ENCODE measurements around the gene NPM3. TPM values are rescaled to one million over a fixed set of nuclear protein-coding genes. Genes with fewer than 3 reads are reported as not detected.
A peak's percentile ranks its signal among the peaks of the same experiment; 100 is the strongest.

NPM3 gene
- total RNA-seq, 1 donor, result 64.8 TPM

DNA sequence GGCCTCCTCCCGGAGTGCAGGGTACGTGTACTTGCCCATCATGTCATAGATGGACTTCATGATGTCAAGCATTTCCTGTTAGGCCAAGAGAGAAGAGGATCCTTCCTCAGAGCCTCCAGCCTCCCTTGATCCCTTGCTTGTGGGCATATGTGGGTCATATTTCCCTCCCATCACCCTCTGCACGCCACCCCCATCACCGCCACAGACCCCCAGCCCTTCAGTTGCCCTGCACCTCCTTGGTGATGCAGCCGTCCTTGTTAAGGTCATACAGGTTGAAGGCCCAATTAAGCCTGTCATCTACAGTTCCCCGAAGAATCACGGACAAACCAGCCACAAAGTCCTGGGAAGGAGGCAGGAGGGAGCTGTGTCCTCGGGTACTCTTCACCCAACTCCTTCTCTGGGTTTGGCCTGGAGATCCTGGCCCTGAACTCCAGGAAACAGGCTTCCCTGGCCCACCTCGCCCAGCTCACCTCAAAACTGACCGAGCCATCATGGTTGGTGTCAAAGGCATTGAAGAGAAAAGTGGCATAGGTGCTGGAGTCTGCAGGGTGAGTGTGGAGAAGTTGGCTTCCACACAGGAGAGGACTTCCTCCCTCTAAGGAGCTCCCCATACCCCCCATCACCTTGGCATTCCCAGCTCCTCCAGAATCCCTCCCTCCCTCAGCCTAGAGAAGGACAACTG is 44.8 kb upstream of the NPM3 start:
- H4K20me1 ChIP-seq (ENCODE audit: insufficient read depth, low read length), result peaks cover 3% of the 10 kb centered on the region
- H3K4me1 ChIP-seq (ENCODE audit: insufficient read depth, low read length), result peaks cover 16% of the 10 kb centered on the region
- TF ChIP-seq CTCF (IDR thresholded peaks at IDR 0.05; ENCODE audit: extremely low read depth, low read depth, low read length), result no peak
- no peaks in the 10 kb centered on the region for H3K79me2 ChIP-seq (ENCODE audit: insufficient read depth, low read length)
- no peak overlapping the region for H3K4me3 ChIP-seq (ENCODE audit: insufficient read depth, low read length)
- no peak overlapping the region for H3K27ac ChIP-seq (ENCODE audit: low read depth, low read length)
- DNase-seq (ENCODE audit: insufficient read length, low spot score, missing footprints), result peak; percentile 45
- no peaks in the 10 kb centered on the region for H3K27me3 ChIP-seq (ENCODE audit: insufficient read depth, low read length)
- H2AFZ ChIP-seq (ENCODE audit: low read length), result no peak overlapping the region
- H3K4me2 ChIP-seq (ENCODE audit: insufficient read depth, low read length), result no peak overlapping the region
- no peaks in the 10 kb centered on the region for H3K36me3 ChIP-seq (ENCODE audit: insufficient read depth, low read length)
- no peaks in the 10 kb centered on the region for H3K9me3 ChIP-seq (ENCODE audit: low read depth, low read length)

GRCh38 chr10:101826852-101827434 is 43.7 kb upstream of the NPM3 start:
- H4K20me1 ChIP-seq (ENCODE audit: insufficient read depth, low read length), result peaks cover 3% of the 10 kb centered on the region
- H3K4me3 ChIP-seq (ENCODE audit: insufficient read depth, low read length), result no peak overlapping the region
- H3K79me2 ChIP-seq (ENCODE audit: insufficient read depth, low read length), result no peaks in the 10 kb centered on the region
- no peaks in the 10 kb centered on the region for H3K27me3 ChIP-seq (ENCODE audit: insufficient read depth, low read length)
- TF ChIP-seq CTCF (IDR thresholded peaks at IDR 0.05; ENCODE audit: extremely low read depth, low read depth, low read length), result no peak
- H3K4me2 ChIP-seq (ENCODE audit: insufficient read depth, low read length), result no peak overlapping the region
- H3K36me3 ChIP-seq (ENCODE audit: insufficient read depth, low read length), result no peaks in the 10 kb centered on the region
- H2AFZ ChIP-seq (ENCODE audit: low read length), result no peak overlapping the region
- H3K9me3 ChIP-seq (ENCODE audit: low read depth, low read length), result no peaks in the 10 kb centered on the region
- peaks cover 16% of the 10 kb centered on the region for H3K4me1 ChIP-seq (ENCODE audit: insufficient read depth, low read length)
- peak; percentile 52 for DNase-seq (ENCODE audit: insufficient read length, low spot score, missing footprints)
- H3K27ac ChIP-seq (ENCODE audit: low read depth, low read length), result no peak overlapping the region

DNA sequence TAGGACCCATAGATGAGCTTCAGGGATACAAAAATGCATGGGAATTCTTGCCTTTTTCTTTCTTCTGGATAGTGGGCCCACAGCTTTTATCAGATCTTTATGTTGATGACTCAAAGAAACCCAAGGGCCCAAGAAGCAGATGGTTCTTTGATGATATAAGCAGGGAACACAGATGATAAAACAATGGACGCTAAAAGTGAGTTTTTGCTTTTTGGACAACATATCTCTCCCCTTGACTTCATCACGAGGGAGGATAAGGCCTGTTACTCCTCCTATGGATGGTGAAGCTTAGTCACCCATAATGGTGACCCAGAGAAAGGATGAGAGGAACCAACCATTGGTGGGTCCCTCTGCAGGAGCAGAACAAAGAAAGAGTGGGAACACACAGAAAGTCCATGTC is 41.5 kb upstream of the NPM3 start:
- Histone ChIP-seq H3K36me3 (ENCODE audit: insufficient read depth, low read length) (no peaks in the 10 kb centered on the region), H3K27me3 (ENCODE audit: insufficient read depth, low read length) (no peaks in the 10 kb centered on the region), H4K20me1 (ENCODE audit: insufficient read depth, low read length) (no peaks in the 10 kb centered on the region), H3K79me2 (ENCODE audit: insufficient read depth, low read length) (no peaks in the 10 kb centered on the region), H2AFZ (ENCODE audit: low read length) (no peak overlapping the region), H3K27ac (ENCODE audit: low read depth, low read length) (no peak overlapping the region), H3K4me1 (ENCODE audit: insufficient read depth, low read length) (no peaks in the 10 kb centered on the region), H3K4me2 (ENCODE audit: insufficient read depth, low read length) (no peak overlapping the region), H3K4me3 (ENCODE audit: insufficient read depth, low read length) (no peak overlapping the region), H3K9me3 (ENCODE audit: low read depth, low read length) (no peaks in the 10 kb centered on the region)
- no peak for DNase-seq (ENCODE audit: insufficient read length, low spot score, missing footprints)
- no peak for TF ChIP-seq CTCF (IDR thresholded peaks at IDR 0.05; ENCODE audit: extremely low read depth, low read depth, low read length)

- Histone ChIP-seq H3K79me2 (ENCODE audit: insufficient read depth, low read length) (peaks cover 42% of the 10 kb centered on the region), H3K36me3 (ENCODE audit: insufficient read depth, low read length) (no peaks in the 10 kb centered on the region), H3K27ac (ENCODE audit: low read depth, low read length) (peak overlapping the region; percentile 97), H2AFZ (ENCODE audit: low read length) (peak overlapping the region; percentile 87), H3K9me3 (ENCODE audit: low read depth, low read length) (no peaks in the 10 kb centered on the region), H4K20me1 (ENCODE audit: insufficient read depth, low read length) (peaks cover 38% of the 10 kb centered on the region), H3K4me1 (ENCODE audit: insufficient read depth, low read length) (peaks cover 21% of the 10 kb centered on the region), H3K4me3 (ENCODE audit: insufficient read depth, low read length) (peak overlapping the region; percentile 98), H3K4me2 (ENCODE audit: insufficient read depth, low read length) (peak overlapping the region; percentile 94), H3K27me3 (ENCODE audit: insufficient read depth, low read length) (no peaks in the 10 kb centered on the region)
- TF ChIP-seq CTCF (IDR thresholded peaks at IDR 0.05; ENCODE audit: extremely low read depth, low read depth, low read length), result no peak
- peak; percentile 58 for DNase-seq (ENCODE audit: insufficient read length, low spot score, missing footprints)
These were observed 35.8 kb upstream of the NPM3 start for GRCh38 chr10:101818872-101819633.
